IMR-90 (cell line): ENCODE measurements around the gene AHCYL1. TPM values are rescaled to one million over a fixed set of nuclear protein-coding genes. Genes with fewer than 3 reads are reported as not detected.

Experiments
- ATAC-seq: fragments of 200-7000 bp; cut with Tn5 transposase; 2 replicates; pipeline ENCODE4 v1.9.1; 2020; ENCODE audit warnings: low read depth, mild to moderate bottlenecking, moderate library complexity
- BruUV-seq: library from RNA; stranded (reverse); fragments of 400-500 nt; replicated peaks from 2 replicates; lab custom pipeline; 2021; lab: Mats Ljungman, UMichigan
- CTCF ChIA-PET: fragments of 300-600 bp; formaldehyde crosslinking; extraction: SDS; loops from one replicate; lab custom pipeline; 2021; ENCODE audit warnings: antibody characterized with exemption; lab: Yijun Ruan, JAX
- POLR2A ChIA-PET: fragments of 300-600 bp; sonication (Branson Sonifier 250); formaldehyde crosslinking; loops from one replicate; lab custom pipeline; 2022; ENCODE audit warnings: antibody characterized with exemption; ENCODE audit not compliant: unreplicated experiment; lab: Charles Lee
- DNase-seq: peaks from one replicate; pipeline ENCODE4 v3.0.0; 2013
- H2AFZ ChIP-seq: replicated peaks from 2 replicates; pipeline ENCODE3; 2013; ENCODE audit warnings: low read length, mild to moderate bottlenecking; ENCODE audit not compliant: poor library complexity
- H2AK5ac ChIP-seq: 2 replicates; pipeline ENCODE4 v1.6.1; 2013; ENCODE audit warnings: low read depth, low read length, inconsistent platforms
- H2AK9ac ChIP-seq: replicated peaks from 2 replicates; pipeline ENCODE3; 2013; ENCODE audit warnings: mild to moderate bottlenecking, low read depth, low read length, moderate library complexity; ENCODE audit not compliant: poor library complexity
- H2BK120ac ChIP-seq: 2 replicates; pipeline ENCODE4 v1.6.1; 2013; ENCODE audit warnings: low read depth, low read length, inconsistent platforms
- H2BK15ac ChIP-seq: 3 replicates; pipeline ENCODE4 v1.6.1; 2013; ENCODE audit warnings: low read depth, low read length, inconsistent platforms
- H2BK20ac ChIP-seq: 2 replicates; pipeline ENCODE4 v1.6.1; 2013; ENCODE audit warnings: low read depth, mild to moderate bottlenecking, inconsistent platforms, low read length, moderate library complexity
- H2BK5ac ChIP-seq: 2 replicates; pipeline ENCODE4 v1.6.1; 2013; ENCODE audit warnings: mild to moderate bottlenecking, low read depth, low read length, inconsistent platforms; ENCODE audit not compliant: poor library complexity, severe bottlenecking
- H3K14ac ChIP-seq: replicated peaks from 2 replicates; pipeline ENCODE4 v1.6.1; 2013; ENCODE audit warnings: low read depth, low read length, inconsistent platforms
- H3K18ac ChIP-seq: 2 replicates; pipeline ENCODE4 v1.6.1; 2013; ENCODE audit warnings: low read depth, low read length, control low read depth
- H3K23ac ChIP-seq: 2 replicates; pipeline ENCODE4 v1.6.1; 2013; ENCODE audit warnings: low read depth, low read length, inconsistent platforms
- H3K27ac ChIP-seq: 2 replicates; pipeline ENCODE4 v1.5.1; 2013; ENCODE audit warnings: mild to moderate bottlenecking, control low read depth, low read length; ENCODE audit not compliant: insufficient read depth
- H3K27me3 ChIP-seq: 2 replicates; pipeline ENCODE4 v1.6.1; 2013; ENCODE audit warnings: low read length; ENCODE audit not compliant: control insufficient read depth, insufficient read depth
- H3K36me3 ChIP-seq: 2 replicates; pipeline ENCODE4 v1.6.1; 2013; ENCODE audit warnings: low read length, mixed read lengths; ENCODE audit not compliant: control insufficient read depth, insufficient read depth
- H3K4ac ChIP-seq: 2 replicates; pipeline ENCODE4 v1.6.1; 2013; ENCODE audit warnings: low read depth, low read length, inconsistent platforms
- H3K4me1 ChIP-seq: 2 replicates; pipeline ENCODE4 v1.6.1; 2013; ENCODE audit warnings: low read length, mixed read lengths; ENCODE audit not compliant: control insufficient read depth, insufficient read depth
- H3K4me2 ChIP-seq: 2 replicates; pipeline ENCODE4 v1.6.1; 2013; ENCODE audit warnings: low read depth, mild to moderate bottlenecking, control low read depth, low read length, moderate library complexity
- H3K4me3 ChIP-seq: 2 replicates; pipeline ENCODE4 v1.5.1; 2013; ENCODE audit warnings: low read depth, mild to moderate bottlenecking, control low read depth, low read length, moderate library complexity; ENCODE audit not compliant: insufficient read depth
- H3K56ac ChIP-seq: 2 replicates; pipeline ENCODE4 v1.6.1; 2013; ENCODE audit warnings: low read length, inconsistent platforms; ENCODE audit not compliant: insufficient read depth; ENCODE audit errors: extremely low read depth
- H3K79me1 ChIP-seq, 2 experiments: 2 replicates each; pipeline ENCODE4 v1.6.1; 2013; ENCODE audit warnings: low read length in 2 of 2, inconsistent platforms in 1 of 2, low read depth in 1 of 2
- H3K9ac ChIP-seq: 2 replicates; pipeline ENCODE4 v1.6.1; 2013; ENCODE audit warnings: low read depth, low read length, control low read depth
- H3K9me1 ChIP-seq: 2 replicates; pipeline ENCODE4 v1.6.1; 2013; ENCODE audit warnings: low read length, inconsistent platforms; ENCODE audit not compliant: insufficient read depth
- H3K9me3 ChIP-seq: 2 replicates; pipeline ENCODE4 v1.6.1; 2013; ENCODE audit warnings: low read length; ENCODE audit not compliant: control insufficient read depth, insufficient read depth
- H4K20me1 ChIP-seq: 2 replicates; pipeline ENCODE4 v1.6.1; 2013; ENCODE audit warnings: low read length, inconsistent platforms; ENCODE audit not compliant: insufficient read depth
- H4K5ac ChIP-seq: 2 replicates; pipeline ENCODE4 v1.6.1; 2013; ENCODE audit warnings: mild to moderate bottlenecking, low read depth, low read length, control low read depth
- H4K8ac ChIP-seq, 2 experiments: 2 replicates each; pipeline ENCODE4 v1.6.1; 2013; ENCODE audit warnings: low read depth in 2 of 2, low read length in 2 of 2, control low read depth in 1 of 2, inconsistent platforms in 1 of 2
- H4K91ac ChIP-seq: 2 replicates; pipeline ENCODE4 v1.6.1; 2013; ENCODE audit warnings: low read depth, low read length, inconsistent platforms; ENCODE audit not compliant: insufficient read depth
- BHLHE40 ChIP-seq: fragments of 150-350 bp; IDR thresholded peaks from 2 replicates; pipeline ENCODE4 v1.6.1; 2016; ENCODE audit warnings: mild to moderate bottlenecking, low read depth, low read length
- CTCF ChIP-seq: conservative IDR thresholded peaks from 2 replicates; pipeline ENCODE4 v1.5.1; 2012; ENCODE audit warnings: mild to moderate bottlenecking, low read depth, low read length, improper control_type of control experiment
- FOS ChIP-seq: fragments of 150-350 bp; IDR thresholded peaks from 2 replicates; pipeline ENCODE4 v1.6.1; 2016; ENCODE audit warnings: low read depth, low read length
- RAD21 ChIP-seq: IDR thresholded peaks from 2 replicates; pipeline ENCODE4 v1.6.1; 2012; ENCODE audit warnings: low read length, improper control_type of control experiment
- SMC3 ChIP-seq: fragments of 150-350 bp; IDR thresholded peaks from 2 replicates; pipeline ENCODE4 v1.6.1; 2016; ENCODE audit warnings: low read depth, mild to moderate bottlenecking, antibody characterized with exemption, low read length, moderate library complexity
- WGBS, 2 experiments: methylation state at CpG; one replicate each; pipeline versions ENCODE4 v1.1.5 to v1.1.7; 2013; ENCODE audit warnings: missing lambda C conversion rate in 2 of 2; ENCODE audit not compliant: insufficient read length in 1 of 2; ENCODE audit errors: extremely low coverage in 2 of 2; 5-methylcytosine and 5-hydroxymethylcytosine counted together
- dilution Hi-C: fragments of 300-500 bp; cut with HindIII; formaldehyde crosslinking; loops from one replicate; pipeline ENCODE4 v1.14.3; 2018; ENCODE audit warnings: low sequenced_read_pairs; ENCODE audit not compliant: unreplicated experiment
- in situ Hi-C: fragments of 300-500 bp; cut with MboI; formaldehyde crosslinking; loops from 3 replicates; pipeline ENCODE4 v1.14.3; 2019; ENCODE audit warnings: low sequenced_read_pairs, inconsistent platforms, mixed read lengths
- intact Hi-C: fragments of 100-400 bp; cut with micrococcal nuclease; formaldehyde crosslinking; loops from 2 replicates; pipeline ENCODE4 v1.10.0; 2022
- polyA plus RNA-seq, 3 experiments: library from polyadenylated mRNA; depleted of rRNA; stranded (reverse); fragments of >200 nt; gene quantifications; 2 replicates each; pipeline ENCODE4 v1.2.3, GENCODE V29; 2012; ENCODE audit warnings: low replicate concordance in 1 of 3
- total RNA-seq: library from RNA; depleted of rRNA; stranded (reverse); fragments of >200 nt; gene quantifications from 2 replicates; pipeline ENCODE4 v1.2.3, GENCODE V29; 2012

Gene AHCYL1
- total and polyA plus RNA-seq, 2 of the 4 experiments (the other 2 are of a cell fraction) = 75.1 to 76.0 TPM

- 0 out of 2 replicates have a peak overlapping the region, but pooled peaks have one; percentile 1 for H3K27ac ChIP-seq
- H2AK5ac ChIP-seq = peak overlapping the region; percentile 81; the same call in 1 of the 2 replicates
- H3K4ac ChIP-seq = peak overlapping the region; percentile 58
- peaks cover 4% of the 10 kb centered on the region for H4K20me1 ChIP-seq
- WGBS, 2 experiments = no CpG with 5 or more reads among the region's 6 CpGs
- peaks cover 12% of the 10 kb centered on the region for H3K9me3 ChIP-seq
- peaks cover 32% of the 10 kb centered on the region for H3K4me1 ChIP-seq
- peak overlapping the region; percentile 14 for H2BK5ac ChIP-seq
- no TSS peak for BruUV-seq
- intact Hi-C loops = loop anchor here (5.0 kb wide), 1 partner anchor 48 kb away; no protein-coding TSS in a partner anchor
- TF ChIP-seq SMC3 = peak; percentile 49; the same call in 1 of the 2 replicates
- no peak for TF ChIP-seq FOS
- TF ChIP-seq BHLHE40 = no peak
- peak; percentile 52 for TF ChIP-seq RAD21
- TF ChIP-seq CTCF = peak; percentile 42
- H3K14ac ChIP-seq = peak overlapping the region; percentile 58
- peak overlapping the region; percentile 9 for H2AFZ ChIP-seq
- ATAC-seq (no peak), DNase-seq (no peak)
- H3K79me1 ChIP-seq = peaks cover 0 to 4% of the 10 kb centered on the region in 2 experiments; a peak in 2 of 4 replicates
- no peaks in the 10 kb centered on the region for H3K36me3 ChIP-seq
- H3K9ac ChIP-seq = no peak overlapping the region
- H2BK120ac ChIP-seq = peak overlapping the region; percentile 76
- H3K4me3 ChIP-seq = no peak overlapping the region
- no peak overlapping the region for H3K23ac ChIP-seq
- dilution Hi-C loops = no loop called here
- no peak overlapping the region for H3K4me2 ChIP-seq
- H4K5ac ChIP-seq = no peak overlapping the region
- H2AK9ac ChIP-seq = peak overlapping the region; percentile 12
- POLR2A ChIA-PET = no interaction called here
- peak overlapping the region; percentile 50 for H4K91ac ChIP-seq
- H3K27me3 ChIP-seq = no peaks in the 10 kb centered on the region
- no peak overlapping the region for H3K56ac ChIP-seq
- peak overlapping the region; percentile 70 for H2BK20ac ChIP-seq
- peak overlapping the region; percentile 87; the same call in 2 of the 3 replicates for H2BK15ac ChIP-seq
- in situ Hi-C loops = loop anchor here (5.0 kb wide), 1 partner anchor 338 kb away; no protein-coding TSS in a partner anchor
- H3K9me1 ChIP-seq = peaks cover 24% of the 10 kb centered on the region
- peak overlapping the region in 1 of 2 experiments; percentile 46; a peak in 1 of 4 replicates for H4K8ac ChIP-seq
- CTCF ChIA-PET = interaction anchor here (0.8 to 2.0 kb wide), 4 partner anchors 182 to 348 kb away, joined by 3 to 10 read pairs (median 4); no protein-coding TSS in a partner anchor
- peak overlapping the region; percentile 1; the same call in 1 of the 2 replicates for H3K18ac ChIP-seq
Observed at GRCh38 chr1:109980324-109981003, 4.1 kb upstream of the AHCYL1 start.
